Activated gamma-delta T cell treated with Interleukin-2 at 50 U/mL for 16 hours (primary cell): ENCODE data around the gene TRIM7.
"Not testable (repeated sequence)": the region's sequence is repeated elsewhere in the genome, so short reads cannot be mapped to it uniquely, and the experiment has no call there.

Experiments used
- DNase-seq: peaks from one replicate; pipeline ENCODE4 v3.0.0-alpha.2; 2020

TRIM7 gene

DNA sequence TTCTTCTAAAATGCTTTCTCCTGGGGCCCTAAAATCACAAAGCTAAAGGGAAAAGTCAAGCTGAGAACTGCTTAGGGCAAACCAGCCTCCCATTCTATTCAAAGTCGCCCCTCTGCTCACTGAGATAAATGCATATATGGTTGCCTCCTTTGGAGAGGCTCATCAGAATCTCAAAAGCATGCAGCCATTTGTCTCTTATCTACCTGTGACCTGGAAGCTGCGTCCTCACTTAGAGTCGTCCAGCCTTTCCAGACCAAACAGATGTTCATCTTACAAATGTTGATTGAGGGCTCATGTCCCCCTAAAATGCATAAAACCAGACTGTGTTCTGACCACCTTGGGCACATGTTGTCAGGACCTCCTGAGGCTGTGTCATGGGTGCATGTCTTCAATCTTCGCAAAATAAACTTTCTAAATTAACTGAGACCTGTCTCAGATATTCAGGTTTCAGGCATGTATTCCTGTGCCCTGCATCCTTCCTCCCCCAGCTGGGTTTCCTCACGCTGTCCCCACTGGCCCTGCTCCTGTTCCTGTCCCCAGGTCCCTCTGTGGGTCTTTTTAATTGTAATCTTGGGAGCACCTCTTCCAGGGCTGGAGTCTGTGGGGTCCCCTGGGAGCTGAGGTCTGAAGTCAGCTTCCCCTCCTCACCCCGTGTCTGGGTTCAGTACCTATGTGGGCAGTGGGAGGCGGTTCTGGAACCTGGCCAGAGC is 57.9 kb downstream of the TRIM7 start, which contains the start of gene OR2V2:
Gene OR2V2, plus strand, starts transcription at position 660 of the 710 bp plus-strand sequence. CDS start 7,357 bp downstream, outside the sequence.
- not testable (repeated sequence) for DNase-seq

DNA sequence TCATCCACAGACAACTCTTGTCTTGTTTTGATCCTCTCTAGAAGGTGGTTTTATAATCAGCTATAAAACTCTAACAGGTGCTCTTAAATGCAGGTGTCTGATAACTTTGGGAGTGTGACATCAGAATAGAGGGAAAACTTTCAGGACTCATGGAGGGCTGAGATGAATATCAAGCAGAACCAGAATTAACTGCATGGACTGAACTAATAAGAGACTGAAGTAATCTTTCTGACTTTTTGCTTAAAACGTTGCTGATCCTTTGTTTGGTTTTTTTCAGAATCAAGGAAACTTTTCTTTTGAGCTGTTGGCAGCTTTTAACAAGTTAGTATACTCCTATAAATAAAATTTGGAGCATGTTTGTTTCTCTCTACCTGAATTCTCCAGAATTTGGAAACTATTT is 59.9 kb downstream of the TRIM7 start:
- DNase-seq = no peak
